ENCODE measurements around the gene PDLIM5.

Gene PDLIM5

GRCh38 chr4:94523033-94523580 is 71.4 kb downstream of the PDLIM5 start:
- ChIA-PET POLR2A (ENCODE audit: low non-redundant PET) (no interaction called here), CTCF (no interaction called here)
- no peak overlapping the region for H3K27ac ChIP-seq
- TF ChIP-seq CTCF (conservative IDR thresholded peaks at IDR 0.05; ENCODE audit: low read depth), result no peak
- no peak for DNase-seq (ENCODE audit: low spot score)

GRCh38 chr4:94523617-94524016 is 71.9 kb downstream of the PDLIM5 start:
- CTCF ChIA-PET, result interaction anchor here (0.7 kb wide), 1 partner anchor 16 kb away, joined by 5 read pairs; no protein-coding TSS in a partner anchor
- no peak for TF ChIP-seq CTCF (conservative IDR thresholded peaks at IDR 0.05; ENCODE audit: low read depth)
- POLR2A ChIA-PET (ENCODE audit: low non-redundant PET), result no interaction called here
- no peak overlapping the region for H3K27ac ChIP-seq
- no peak for DNase-seq (ENCODE audit: low spot score)

- CTCF ChIA-PET, result no interaction called here
- no peak overlapping the region for H3K27ac ChIP-seq
- no peak for TF ChIP-seq CTCF (conservative IDR thresholded peaks at IDR 0.05; ENCODE audit: low read depth)
- POLR2A ChIA-PET (ENCODE audit: low non-redundant PET), result no interaction called here
- DNase-seq (ENCODE audit: low spot score), result no peak
Observed at GRCh38 chr4:94525993-94526728, 74.4 kb downstream of the PDLIM5 start.

GRCh38 chr4:94527556-94528233 is 76.0 kb downstream of the PDLIM5 start:
- no peak for TF ChIP-seq CTCF (conservative IDR thresholded peaks at IDR 0.05; ENCODE audit: low read depth)
- H3K27ac ChIP-seq, result no peak overlapping the region
- POLR2A ChIA-PET (ENCODE audit: low non-redundant PET), result no interaction called here
- DNase-seq (ENCODE audit: low spot score), result no peak
- CTCF ChIA-PET, result no interaction called here

DNA sequence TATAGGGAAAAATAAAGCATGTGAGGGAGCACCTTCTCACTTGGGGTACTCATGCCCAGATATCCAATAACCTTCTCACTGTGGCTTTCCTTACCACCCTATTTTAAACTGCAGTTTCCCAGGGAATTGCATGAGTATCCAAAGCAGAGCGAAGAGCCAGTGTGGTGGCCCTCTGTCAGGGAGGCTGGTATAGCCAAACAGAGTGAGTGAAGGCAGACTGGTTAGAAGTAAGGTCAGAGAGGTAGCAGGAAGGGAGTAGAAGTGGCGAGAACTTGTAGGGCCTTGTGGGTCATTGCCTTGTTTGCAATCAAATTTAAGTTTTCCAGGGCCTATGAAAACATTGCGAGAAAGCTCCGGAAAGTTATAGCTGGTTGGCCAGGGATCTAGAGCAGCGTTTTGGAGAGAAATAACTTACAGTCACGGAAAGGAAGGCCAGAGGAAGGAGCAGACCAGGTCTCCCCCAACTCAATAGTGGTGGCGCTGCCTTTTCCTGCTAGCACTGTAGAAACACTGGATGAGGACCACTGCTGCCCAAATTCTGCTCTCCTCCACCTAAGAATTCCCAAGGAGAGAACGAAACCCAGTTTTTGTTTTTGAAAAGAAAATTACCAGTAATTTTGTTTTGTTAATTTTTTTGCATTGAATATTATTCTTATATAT is 77.2 kb downstream of the PDLIM5 start:
- ChIA-PET POLR2A (ENCODE audit: low non-redundant PET) (no interaction called here), CTCF (no interaction called here)
- no peak overlapping the region for H3K27ac ChIP-seq
- TF ChIP-seq CTCF (conservative IDR thresholded peaks at IDR 0.05; ENCODE audit: low read depth), result no peak
- no peak for DNase-seq (ENCODE audit: low spot score)

DNA sequence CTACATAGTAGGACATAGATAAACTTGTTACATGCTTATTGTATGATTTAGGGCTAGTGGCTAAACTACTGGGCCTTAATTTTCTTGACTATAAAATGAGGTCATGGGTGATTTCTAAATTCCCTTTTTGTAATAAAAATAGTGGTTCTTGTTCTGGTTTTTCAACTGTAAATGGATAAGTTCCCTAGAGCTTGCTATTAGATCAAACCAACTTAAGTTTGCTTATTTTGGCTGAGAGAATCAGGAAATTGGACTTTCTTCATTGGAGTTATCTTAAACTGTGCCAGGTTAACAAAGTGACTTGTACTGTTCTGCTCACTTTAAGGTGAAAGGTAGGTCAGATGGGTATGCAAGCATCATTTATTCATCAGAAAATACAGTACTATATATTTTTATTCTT is 78.3 kb downstream of the PDLIM5 start:
- POLR2A ChIA-PET (ENCODE audit: low non-redundant PET), result no interaction called here

More for the DNA sequence above, 78.3 kb downstream of the PDLIM5 start:
- DNase-seq (ENCODE audit: low spot score), result no peak
- CTCF ChIA-PET, result no interaction called here
- H3K27ac ChIP-seq, result no peak overlapping the region
- TF ChIP-seq CTCF (conservative IDR thresholded peaks at IDR 0.05; ENCODE audit: low read depth), result no peak
